A673 (cell line): ENCODE data around the gene LRRC32. TPM values are rescaled to one million over a fixed set of nuclear protein-coding genes. Genes with fewer than 3 reads are reported as not detected.
"Not testable (repeated sequence)": the region's sequence is repeated elsewhere in the genome, so short reads cannot be mapped to it uniquely, and the experiment has no call there.

Source experiments
- BruUV-seq: library from RNA; stranded (reverse); fragments of 400-500 nt; replicated peaks from 2 replicates; lab custom pipeline; 2021; lab: Mats Ljungman, UMichigan
- CTCF ChIA-PET: fragments of 300-600 bp; sonication (Branson Sonifier 250); formaldehyde crosslinking; loops from one replicate; lab custom pipeline; 2022; ENCODE audit warnings: antibody characterized with exemption; lab: Charles Lee
- POLR2A ChIA-PET: fragments of 300-600 bp; sonication (Branson Sonifier 250); formaldehyde crosslinking; loops from one replicate; lab custom pipeline; 2022; ENCODE audit warnings: antibody characterized with exemption; ENCODE audit not compliant: low non-redundant PET; lab: Charles Lee
- DNase-seq: peaks from one replicate; pipeline ENCODE4 v3.0.0-alpha.2; 2015; ENCODE audit warnings: low spot score
- H3K27ac ChIP-seq: fragments of 200-600 bp; sonication (generic); 2 replicates; pipeline ENCODE4 v1.5.1; 2016; ENCODE audit warnings: mixed run types, low read depth, mild to moderate bottlenecking, mixed read lengths, antibody characterized with exemption, low read length; ENCODE audit not compliant: poor library complexity, severe bottlenecking
- H3K27me3 ChIP-seq: fragments of 200-600 bp; sonication (generic); replicated peaks from 2 replicates; pipeline ENCODE4 v1.6.1; 2017; ENCODE audit warnings: mixed run types, low read depth, mild to moderate bottlenecking, mixed read lengths, antibody characterized with exemption, low read length; ENCODE audit not compliant: insufficient read depth, poor library complexity
- H3K36me3 ChIP-seq: fragments of 200-600 bp; sonication (generic); 2 replicates; pipeline ENCODE4 v1.6.1; 2016; ENCODE audit warnings: mixed run types, mild to moderate bottlenecking, mixed read lengths, antibody characterized with exemption, low read length; ENCODE audit not compliant: insufficient read depth, poor library complexity, severe bottlenecking
- H3K4me1 ChIP-seq: fragments of 200-600 bp; sonication (generic); 2 replicates; pipeline ENCODE4 v1.6.1; 2017; ENCODE audit warnings: mixed run types, mild to moderate bottlenecking, mixed read lengths, antibody characterized with exemption, low read length; ENCODE audit not compliant: insufficient read depth, poor library complexity, severe bottlenecking
- H3K4me3 ChIP-seq: fragments of 200-600 bp; sonication (generic); 2 replicates; pipeline ENCODE4 v1.5.1; 2016; ENCODE audit warnings: low read depth, mixed run types, mild to moderate bottlenecking, mixed read lengths, low read length; ENCODE audit not compliant: poor library complexity, severe bottlenecking
- H3K9me3 ChIP-seq: fragments of 200-600 bp; sonication (generic); 2 replicates; pipeline ENCODE4 v1.6.1; 2016; ENCODE audit warnings: mixed run types, low read depth, mild to moderate bottlenecking, mixed read lengths, antibody characterized with exemption, low read length; ENCODE audit not compliant: poor library complexity, severe bottlenecking
- EZH2 ChIP-seq: fragments of 200-600 bp; sonication (generic); IDR thresholded peaks from 2 replicates; pipeline ENCODE4 v1.6.1; 2017; ENCODE audit warnings: borderline replicate concordance, low read depth, mild to moderate bottlenecking, mixed read lengths, antibody characterized with exemption, low read length; ENCODE audit not compliant: poor library complexity, severe bottlenecking
- intact Hi-C: fragments of 100-400 bp; cut with micrococcal nuclease; formaldehyde crosslinking; loops from one replicate; pipeline ENCODE4 v1.10.0; 2022; ENCODE audit not compliant: unreplicated experiment
- total RNA-seq: library from RNA; stranded (reverse); gene quantifications from 2 replicates; pipeline ENCODE4 v1.2.3, GENCODE V29; 2021
- TF ChIP-seq, protein P1 (sequence below): fragments of 300-800, 200-600 bp; sonication (generic); conservative IDR thresholded peaks from 2 replicates; pipeline ENCODE4 v1.5.1; 2017; ENCODE audit warnings: low read depth, mild to moderate bottlenecking, antibody characterized with exemption, low read length, moderate library complexity, mixed read lengths

LRRC32 gene
- total RNA-seq, 1 experiment from 2014 or later: not detected

DNA sequence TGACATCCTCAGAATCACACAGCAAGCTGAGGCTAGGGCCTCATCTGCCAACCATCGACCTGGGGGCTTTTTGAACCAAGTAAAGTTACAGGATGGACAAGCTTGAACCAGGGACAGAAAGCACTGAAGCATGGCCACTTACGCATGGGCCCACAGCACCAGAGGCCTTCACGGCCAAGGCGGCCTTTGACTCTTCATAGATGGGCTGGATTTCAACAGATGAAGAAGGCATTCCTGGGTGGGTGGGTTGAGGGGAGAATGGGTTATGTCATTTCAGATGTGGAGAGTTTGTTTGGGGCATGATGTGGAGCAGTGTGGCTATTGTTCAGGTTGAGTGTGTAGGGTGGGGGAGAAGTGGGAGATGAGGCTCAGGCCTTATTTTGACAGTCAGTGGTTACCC, 60.2 kb downstream of the LRRC32 start:
- H3K27ac ChIP-seq: no peak overlapping the region
- POLR2A ChIA-PET: no interaction called here

DNA sequence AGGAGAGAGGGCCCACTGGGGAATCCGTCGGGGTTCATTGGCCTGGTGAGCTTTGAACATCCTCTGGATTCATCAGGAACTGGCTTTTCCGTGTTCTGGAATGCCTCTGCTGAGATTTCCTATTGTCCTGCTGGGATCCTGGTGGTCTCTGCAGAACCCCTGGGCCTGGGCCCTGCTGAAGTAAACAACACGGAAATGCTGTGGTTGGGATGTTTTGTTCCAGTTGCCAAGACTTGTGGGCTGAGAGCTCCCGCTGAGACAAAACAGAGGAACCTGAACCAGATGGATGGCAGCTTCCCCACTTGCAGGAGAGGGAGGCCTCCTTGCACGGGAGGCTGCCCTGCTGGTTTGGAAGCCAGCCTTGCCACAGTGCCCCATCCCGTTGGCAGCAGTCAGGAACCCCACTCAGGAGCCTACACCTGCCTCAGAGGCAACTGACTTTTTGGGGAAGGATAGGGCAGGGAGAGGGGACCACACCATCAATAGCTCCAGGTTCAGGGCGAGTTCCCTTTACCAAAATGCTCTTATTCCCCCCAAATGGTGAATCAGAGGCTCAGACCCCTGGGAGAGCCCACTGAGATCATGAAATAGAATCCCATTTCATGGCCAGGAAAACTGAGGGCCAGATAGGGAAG, 60.7 kb downstream of the LRRC32 start:
- Histone ChIP-seq H3K4me3 (no peak overlapping the region), H3K9me3 (no peaks in the 10 kb centered on the region), H3K27me3 (no peaks in the 10 kb centered on the region), H3K27ac (no peak overlapping the region), H3K4me1 (no peaks in the 10 kb centered on the region), H3K36me3 (no peaks in the 10 kb centered on the region)
- TF ChIP-seq, protein P1, sequence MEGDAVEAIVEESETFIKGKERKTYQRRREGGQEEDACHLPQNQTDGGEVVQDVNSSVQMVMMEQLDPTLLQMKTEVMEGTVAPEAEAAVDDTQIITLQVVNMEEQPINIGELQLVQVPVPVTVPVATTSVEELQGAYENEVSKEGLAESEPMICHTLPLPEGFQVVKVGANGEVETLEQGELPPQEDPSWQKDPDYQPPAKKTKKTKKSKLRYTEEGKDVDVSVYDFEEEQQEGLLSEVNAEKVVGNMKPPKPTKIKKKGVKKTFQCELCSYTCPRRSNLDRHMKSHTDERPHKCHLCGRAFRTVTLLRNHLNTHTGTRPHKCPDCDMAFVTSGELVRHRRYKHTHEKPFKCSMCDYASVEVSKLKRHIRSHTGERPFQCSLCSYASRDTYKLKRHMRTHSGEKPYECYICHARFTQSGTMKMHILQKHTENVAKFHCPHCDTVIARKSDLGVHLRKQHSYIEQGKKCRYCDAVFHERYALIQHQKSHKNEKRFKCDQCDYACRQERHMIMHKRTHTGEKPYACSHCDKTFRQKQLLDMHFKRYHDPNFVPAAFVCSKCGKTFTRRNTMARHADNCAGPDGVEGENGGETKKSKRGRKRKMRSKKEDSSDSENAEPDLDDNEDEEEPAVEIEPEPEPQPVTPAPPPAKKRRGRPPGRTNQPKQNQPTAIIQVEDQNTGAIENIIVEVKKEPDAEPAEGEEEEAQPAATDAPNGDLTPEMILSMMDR: no peak
- TF ChIP-seq EZH2: no peak
- intact Hi-C loops: no loop called here
- no TSS peak for BruUV-seq
- peak; percentile 40 for DNase-seq
- CTCF ChIA-PET: no interaction called here
- POLR2A ChIA-PET: no interaction called here

More for the DNA sequence above, 60.2 kb downstream of the LRRC32 start:
- Histone ChIP-seq H3K36me3 (no peaks in the 10 kb centered on the region), H3K4me3 (no peak overlapping the region), H3K27me3 (no peaks in the 10 kb centered on the region), H3K4me1 (peaks cover 2% of the 10 kb centered on the region), H3K9me3 (no peaks in the 10 kb centered on the region)
- intact Hi-C loops: no loop called here
- CTCF ChIA-PET: no interaction called here
- no peak for DNase-seq
- TF ChIP-seq, protein P1: no peak
- TF ChIP-seq EZH2: no peak
- BruUV-seq: no TSS peak

GRCh38 chr11:76608879-76609460, 61.6 kb downstream of the LRRC32 start:
- BruUV-seq, CTCF ChIA-PET, DNase-seq, H3K27ac ChIP-seq, H3K4me1 ChIP-seq, H3K36me3 ChIP-seq, H3K9me3 ChIP-seq, intact Hi-C loops, H3K4me3 ChIP-seq, H3K27me3 ChIP-seq, POLR2A ChIA-PET: not testable (repeated sequence)

DNA sequence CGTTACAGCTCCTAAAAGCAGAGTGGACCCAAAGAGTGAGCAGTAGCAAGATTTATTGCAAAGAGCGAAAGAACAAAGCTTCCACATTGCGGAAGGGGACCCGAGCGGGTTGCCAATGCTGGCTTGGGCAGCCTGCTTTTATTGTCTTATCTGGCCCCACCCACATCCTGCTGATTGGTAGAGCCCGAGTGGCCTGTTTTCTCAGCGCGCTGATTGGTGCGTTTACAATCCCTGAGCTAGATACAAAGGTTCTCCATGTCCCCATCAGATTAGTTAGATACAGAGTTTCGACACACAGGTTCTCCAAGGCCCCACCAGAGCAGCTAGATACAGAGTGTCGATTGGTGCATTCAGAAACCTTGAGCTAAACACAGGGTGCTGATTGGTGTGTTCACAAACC, 62.3 kb downstream of the LRRC32 start:
- H3K27ac ChIP-seq, H3K4me1 ChIP-seq, POLR2A ChIA-PET, DNase-seq, H3K4me3 ChIP-seq, H3K36me3 ChIP-seq, BruUV-seq, H3K27me3 ChIP-seq, CTCF ChIA-PET, H3K9me3 ChIP-seq, intact Hi-C loops: not testable (repeated sequence)

Other genes starting within 250 kb of the LRRC32 start
- gene EMSY, start 225.7 kb downstream of the LRRC32 start, total RNA-seq: 52.4 TPM in 2 replicates
- gene TSKU, start 112.6 kb upstream of the LRRC32 start, total RNA-seq: 25.3 and 29.0 TPM in 2 replicates
- gene ACER3, start 190.2 kb upstream of the LRRC32 start, total RNA-seq: 30.2 and 31.0 TPM in 2 replicates